Lower lobe of right lung (tissue), 2 donors: ENCODE results near the gene DNASE1L3. TPM values are rescaled to one million over a fixed set of nuclear protein-coding genes. Genes with fewer than 3 reads are reported as not detected.

Source experiments
- ATAC-seq, 2 donors: fragments of 200-7000 bp; cut with Tn5 transposase; one replicate each; pipeline ENCODE4 v1.9.1; 2020 to 2022; ENCODE audit warnings: mild to moderate bottlenecking in 2 of 2, moderate library complexity in 2 of 2
- DNase-seq: peaks from one replicate; pipeline ENCODE4 v3.0.0-alpha.2; 2020
- H3K27ac ChIP-seq: fragments of 200-600 bp; one replicate; pipeline ENCODE4 v1.8.0; 2022
- H3K27me3 ChIP-seq: fragments of 200-600 bp; one replicate; pipeline ENCODE4 v1.8.0; 2022; ENCODE audit warnings: low read depth
- H3K36me3 ChIP-seq: fragments of 200-600 bp; one replicate; pipeline ENCODE4 v1.8.0; 2022; ENCODE audit warnings: mild to moderate bottlenecking
- H3K4me1 ChIP-seq: fragments of 200-600 bp; one replicate; pipeline ENCODE4 v1.8.0; 2022
- H3K4me3 ChIP-seq: fragments of 200-600 bp; one replicate; pipeline ENCODE4 v1.8.0; 2022; ENCODE audit warnings: mild to moderate bottlenecking
- H3K9me3 ChIP-seq: fragments of 200-600 bp; one replicate; pipeline ENCODE4 v1.8.0; 2022
- CTCF ChIP-seq: fragments of 200-600 bp; IDR thresholded peaks from one replicate; pipeline ENCODE4 v1.8.0; 2022; ENCODE audit warnings: antibody characterized with exemption, mild to moderate bottlenecking
- intact Hi-C: fragments of 100-400 bp; cut with DNase I; formaldehyde crosslinking; loops from one replicate; pipeline ENCODE4 v1.11.0; 2022
- total RNA-seq: library from RNA; stranded (reverse); fragmentation: NEBNext Ultra II Directional; extraction: Animal tissue kit (Norgen Biotek cat#: 25700); gene quantifications from one replicate; pipeline ENCODE4 v1.2.1, GENCODE V29; 2021
- donor health status: DM: no; HTN: yes; CAD: no; lungs with severe emphysema.

DNASE1L3 gene
- total RNA-seq, 1 donor from 2014 or later = 12.0 TPM

- TF ChIP-seq CTCF = no peak
- no peak overlapping the region for H3K27ac ChIP-seq
- DNase-seq (no peak), ATAC-seq (no peak)
- H3K36me3 ChIP-seq = no peaks in the 10 kb centered on the region
- H3K27me3 ChIP-seq = no peaks in the 10 kb centered on the region
- H3K4me3 ChIP-seq = no peak overlapping the region
- peaks cover 36% of the 10 kb centered on the region for H3K4me1 ChIP-seq
- intact Hi-C loops = no loop called here
- no peaks in the 10 kb centered on the region for H3K9me3 ChIP-seq
These were observed 31.3 kb downstream of the DNASE1L3 start for GRCh38 chr3:58179235-58180098.

- Histone ChIP-seq H3K36me3 (no peaks in the 10 kb centered on the region), H3K27me3 (no peaks in the 10 kb centered on the region), H3K9me3 (no peaks in the 10 kb centered on the region), H3K4me1 (peaks cover 44% of the 10 kb centered on the region), H3K4me3 (no peak overlapping the region), H3K27ac (no peak overlapping the region)
- DNase-seq = no peak
- ATAC-seq = no peak
- no peak for TF ChIP-seq CTCF
- intact Hi-C loops = no loop called here
These were observed 32.1 kb downstream of the DNASE1L3 start for GRCh38 chr3:58178528-58179234.

GRCh38 chr3:58177747-58178527, 32.8 kb downstream of the DNASE1L3 start:
- intact Hi-C loops = no loop called here
- H3K4me3 ChIP-seq = peak overlapping the region; percentile 43
- H3K36me3 ChIP-seq = no peaks in the 10 kb centered on the region
- H3K9me3 ChIP-seq = no peaks in the 10 kb centered on the region
- TF ChIP-seq CTCF = peak; percentile 93
- H3K27me3 ChIP-seq = no peaks in the 10 kb centered on the region
- ATAC-seq (peak; percentile 87 to 89), DNase-seq (peak; percentile 91)
- no peak overlapping the region for H3K27ac ChIP-seq
- peaks cover 50% of the 10 kb centered on the region for H3K4me1 ChIP-seq

GRCh38 chr3:58176827-58177489, 33.8 kb downstream of the DNASE1L3 start:
- Histone ChIP-seq H3K9me3 (no peaks in the 10 kb centered on the region), H3K36me3 (no peaks in the 10 kb centered on the region), H3K27me3 (no peaks in the 10 kb centered on the region), H3K27ac (no peak overlapping the region), H3K4me1 (peaks cover 50% of the 10 kb centered on the region), H3K4me3 (no peak overlapping the region)
- intact Hi-C loops = no loop called here
- no peak for TF ChIP-seq CTCF
- ATAC-seq = no peak
- DNase-seq = no peak

GRCh38 chr3:58176185-58176530, 34.6 kb downstream of the DNASE1L3 start:
- Histone ChIP-seq H3K4me3 (no peak overlapping the region), H3K4me1 (peaks cover 50% of the 10 kb centered on the region), H3K36me3 (no peaks in the 10 kb centered on the region), H3K27ac (peak overlapping the region; percentile 68), H3K27me3 (no peaks in the 10 kb centered on the region), H3K9me3 (no peaks in the 10 kb centered on the region)
- intact Hi-C loops = no loop called here
- no peak for ATAC-seq
- no peak for TF ChIP-seq CTCF
- no peak for DNase-seq
